DOHH2 (cell line): ENCODE data around the gene LDAH.

ENCODE experiments used
- H3F3A ChIP-seq: fragments of 200-600 bp; sonication (generic), shearing (Covaris generic); 2 replicates; pipeline ENCODE4 v1.6.0; 2016; ENCODE audit warnings: antibody characterized with exemption, mild to moderate bottlenecking; ENCODE audit not compliant: control insufficient read depth, insufficient read depth
- H3K27ac ChIP-seq: fragments of 200-600 bp; sonication (generic); 2 replicates; pipeline ENCODE4 v1.5.1; 2014; ENCODE audit warnings: low read depth, mild to moderate bottlenecking, low read length, moderate library complexity
- H3K27me3 ChIP-seq: fragments of 200-600 bp; sonication (generic); 2 replicates; pipeline ENCODE4 v1.6.1; 2014; ENCODE audit warnings: mild to moderate bottlenecking, low read length, mixed read lengths; ENCODE audit not compliant: control insufficient read depth
- H3K36me3 ChIP-seq: fragments of 200-600 bp; sonication (generic); 2 replicates; pipeline ENCODE4 v1.6.1; 2014; ENCODE audit warnings: mild to moderate bottlenecking, low read length, moderate library complexity, mixed read lengths; ENCODE audit not compliant: control insufficient read depth
- H3K4me1 ChIP-seq: fragments of 200-600 bp; sonication (generic); 2 replicates; pipeline ENCODE4 v1.6.1; 2014; ENCODE audit warnings: mild to moderate bottlenecking, low read length, mixed read lengths; ENCODE audit not compliant: control insufficient read depth
- H3K4me2 ChIP-seq: fragments of 200-600 bp; sonication (generic); 2 replicates; pipeline ENCODE4 v1.6.0; 2014; ENCODE audit warnings: mild to moderate bottlenecking, low read length, moderate library complexity
- H3K4me3 ChIP-seq: fragments of 200-600 bp; sonication (generic); 2 replicates; pipeline ENCODE4 v1.5.1; 2014; ENCODE audit warnings: mild to moderate bottlenecking, low read length, mixed read lengths
- H3K79me2 ChIP-seq: fragments of 200-600 bp; sonication (generic); 2 replicates; pipeline ENCODE4 v1.6.1; 2014; ENCODE audit warnings: mild to moderate bottlenecking, low read length, mixed read lengths; ENCODE audit not compliant: control insufficient read depth
- H3K9me2 ChIP-seq: fragments of 200-600 bp; sonication (generic); replicated peaks from 2 replicates; pipeline ENCODE4 v1.6.1; 2014; ENCODE audit warnings: mild to moderate bottlenecking, low read length, mixed read lengths; ENCODE audit not compliant: control insufficient read depth
- H3K9me3 ChIP-seq: fragments of 200-600 bp; sonication (generic); 2 replicates; pipeline ENCODE4 v1.6.1; 2014; ENCODE audit warnings: antibody characterized with exemption, low read length, mixed read lengths; ENCODE audit not compliant: control insufficient read depth, insufficient read depth
- H4K20me1 ChIP-seq: fragments of 200-600 bp; sonication (generic); 2 replicates; pipeline ENCODE4 v1.6.0; 2014; ENCODE audit warnings: low read depth, mild to moderate bottlenecking, antibody characterized with exemption, low read length, moderate library complexity; ENCODE audit not compliant: control insufficient read depth, insufficient read depth
- EZH2phosphoT487 ChIP-seq: fragments of 200-600 bp; sonication (generic); IDR thresholded peaks from 2 replicates; pipeline ENCODE4 v1.6.1; 2017; ENCODE audit warnings: borderline replicate concordance, mild to moderate bottlenecking, antibody characterized with exemption, low read length, moderate library complexity, mixed read lengths
- TF ChIP-seq, protein P1 (sequence below): fragments of 200-600 bp; sonication (generic); IDR thresholded peaks from one replicate; pipeline ENCODE4 v1.5.1; 2014; ENCODE audit warnings: antibody characterized with exemption, mild to moderate bottlenecking, low read depth, low read length; ENCODE audit not compliant: poor library complexity, severe bottlenecking

LDAH gene

DNA sequence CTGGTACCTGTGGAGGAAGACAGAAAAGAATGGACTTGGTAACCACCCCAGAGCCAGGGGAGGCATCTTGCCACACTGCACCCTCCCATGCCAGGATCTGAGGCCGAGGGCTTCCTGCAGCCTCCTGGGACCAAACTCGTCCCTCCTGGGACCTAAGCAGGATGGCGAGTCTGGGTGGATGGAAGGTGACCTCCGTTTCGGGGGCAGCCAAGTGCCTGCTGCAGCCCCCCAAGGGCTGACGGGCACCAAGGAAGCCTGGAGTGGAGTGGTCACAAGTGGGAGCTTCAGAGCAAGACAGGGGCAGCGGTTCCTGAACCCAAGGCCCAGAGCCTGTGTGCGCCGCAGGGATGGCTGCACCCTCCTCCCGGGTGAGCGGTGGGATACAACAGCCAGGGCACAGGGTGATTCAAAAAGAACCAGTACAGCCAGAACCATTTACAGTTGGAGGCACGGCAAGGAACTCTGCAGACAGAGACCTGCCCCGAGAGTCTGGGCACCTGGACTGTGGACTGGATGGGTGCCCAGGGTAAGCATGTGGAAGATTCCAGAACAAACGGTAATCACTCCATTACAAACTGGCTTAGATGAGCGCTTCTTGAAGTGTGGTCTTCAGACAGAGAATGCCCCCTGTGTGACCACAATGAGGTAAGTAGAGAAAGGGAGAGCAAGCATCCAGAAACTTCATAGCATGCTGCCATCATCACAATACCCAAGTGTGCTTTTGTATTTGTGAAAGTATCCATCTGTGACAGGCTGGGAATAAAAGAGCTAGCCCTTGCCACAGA, 184.1 kb downstream of the LDAH start:
- Histone ChIP-seq H4K20me1 (no peaks in the 10 kb centered on the region), H3K9me3 (no peaks in the 10 kb centered on the region), H3K27ac (no peak overlapping the region), H3K36me3 (no peaks in the 10 kb centered on the region), H3K9me2 (no peaks in the 10 kb centered on the region), H3F3A (no peaks in the 10 kb centered on the region), H3K79me2 (no peaks in the 10 kb centered on the region), H3K4me3 (no peak overlapping the region), H3K4me1 (peaks cover 5% of the 10 kb centered on the region), H3K27me3 (no peaks in the 10 kb centered on the region), H3K4me2 (no peak overlapping the region)
- no peak for TF ChIP-seq EZH2phosphoT487
- TF ChIP-seq, protein P1, sequence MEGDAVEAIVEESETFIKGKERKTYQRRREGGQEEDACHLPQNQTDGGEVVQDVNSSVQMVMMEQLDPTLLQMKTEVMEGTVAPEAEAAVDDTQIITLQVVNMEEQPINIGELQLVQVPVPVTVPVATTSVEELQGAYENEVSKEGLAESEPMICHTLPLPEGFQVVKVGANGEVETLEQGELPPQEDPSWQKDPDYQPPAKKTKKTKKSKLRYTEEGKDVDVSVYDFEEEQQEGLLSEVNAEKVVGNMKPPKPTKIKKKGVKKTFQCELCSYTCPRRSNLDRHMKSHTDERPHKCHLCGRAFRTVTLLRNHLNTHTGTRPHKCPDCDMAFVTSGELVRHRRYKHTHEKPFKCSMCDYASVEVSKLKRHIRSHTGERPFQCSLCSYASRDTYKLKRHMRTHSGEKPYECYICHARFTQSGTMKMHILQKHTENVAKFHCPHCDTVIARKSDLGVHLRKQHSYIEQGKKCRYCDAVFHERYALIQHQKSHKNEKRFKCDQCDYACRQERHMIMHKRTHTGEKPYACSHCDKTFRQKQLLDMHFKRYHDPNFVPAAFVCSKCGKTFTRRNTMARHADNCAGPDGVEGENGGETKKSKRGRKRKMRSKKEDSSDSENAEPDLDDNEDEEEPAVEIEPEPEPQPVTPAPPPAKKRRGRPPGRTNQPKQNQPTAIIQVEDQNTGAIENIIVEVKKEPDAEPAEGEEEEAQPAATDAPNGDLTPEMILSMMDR = no peak

DNA sequence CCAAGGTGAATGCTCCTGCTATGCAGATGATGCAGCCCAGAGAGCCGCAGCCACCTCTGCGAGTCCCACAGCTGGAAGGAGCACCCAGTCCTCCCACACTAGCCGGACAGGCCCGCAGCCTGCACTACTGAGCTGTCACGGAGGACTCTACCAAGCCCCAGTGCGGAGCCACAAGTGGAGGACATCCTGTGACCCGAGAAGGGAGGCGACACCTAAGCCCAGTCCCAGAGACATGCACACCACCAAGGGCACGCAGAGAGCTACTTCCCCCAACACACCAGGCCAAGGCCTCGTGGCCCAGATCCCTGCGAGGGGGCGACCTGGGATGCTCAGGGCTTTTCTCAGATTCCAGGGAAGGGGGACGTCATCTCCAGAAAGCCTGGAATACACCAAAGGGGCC, 184.9 kb downstream of the LDAH start:
- H3K4me1 ChIP-seq = peaks cover 13% of the 10 kb centered on the region
- no peaks in the 10 kb centered on the region for H3K9me2 ChIP-seq
- no peaks in the 10 kb centered on the region for H3K27me3 ChIP-seq
- TF ChIP-seq, protein P1 = no peak
- TF ChIP-seq EZH2phosphoT487 = no peak
- H3F3A ChIP-seq = no peaks in the 10 kb centered on the region
- no peak overlapping the region for H3K27ac ChIP-seq
- H3K9me3 ChIP-seq = no peaks in the 10 kb centered on the region
- no peaks in the 10 kb centered on the region for H3K36me3 ChIP-seq
- no peak overlapping the region for H3K4me3 ChIP-seq
- no peak overlapping the region for H3K4me2 ChIP-seq
- no peaks in the 10 kb centered on the region for H4K20me1 ChIP-seq
- no peaks in the 10 kb centered on the region for H3K79me2 ChIP-seq

DNA sequence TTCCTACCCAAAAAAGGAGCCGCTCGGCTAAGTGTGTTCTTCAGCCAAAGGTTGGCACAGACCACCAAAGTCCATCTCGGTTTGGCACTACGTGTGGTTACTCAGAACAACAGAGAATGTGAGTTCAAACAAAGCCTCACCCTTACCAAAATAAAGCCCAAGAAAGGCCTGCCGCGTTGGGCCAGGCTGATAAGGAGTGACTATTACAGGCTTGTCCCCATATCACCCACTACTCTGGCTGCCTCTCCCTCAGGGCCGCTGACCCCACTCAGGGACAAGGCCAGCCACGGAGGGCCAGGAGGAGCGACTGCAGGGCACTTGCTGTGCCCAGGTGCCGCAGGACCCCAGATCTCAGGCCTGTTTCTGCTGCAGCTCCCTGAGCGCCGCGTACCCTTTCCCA, 185.8 kb downstream of the LDAH start:
- no peaks in the 10 kb centered on the region for H3K36me3 ChIP-seq
- no peaks in the 10 kb centered on the region for H3K27me3 ChIP-seq
- no peaks in the 10 kb centered on the region for H3K9me2 ChIP-seq
- no peak overlapping the region for H3K27ac ChIP-seq
- TF ChIP-seq EZH2phosphoT487 = no peak
- TF ChIP-seq, protein P1 = no peak
- no peaks in the 10 kb centered on the region for H3K9me3 ChIP-seq
- no peaks in the 10 kb centered on the region for H4K20me1 ChIP-seq
- H3F3A ChIP-seq = no peaks in the 10 kb centered on the region
- peaks cover 22% of the 10 kb centered on the region for H3K4me1 ChIP-seq
- no peak overlapping the region for H3K4me3 ChIP-seq
- no peak overlapping the region for H3K4me2 ChIP-seq
- H3K79me2 ChIP-seq = no peaks in the 10 kb centered on the region
